Measurements from ENCODE around the gene CSNK1G1.

DNA sequence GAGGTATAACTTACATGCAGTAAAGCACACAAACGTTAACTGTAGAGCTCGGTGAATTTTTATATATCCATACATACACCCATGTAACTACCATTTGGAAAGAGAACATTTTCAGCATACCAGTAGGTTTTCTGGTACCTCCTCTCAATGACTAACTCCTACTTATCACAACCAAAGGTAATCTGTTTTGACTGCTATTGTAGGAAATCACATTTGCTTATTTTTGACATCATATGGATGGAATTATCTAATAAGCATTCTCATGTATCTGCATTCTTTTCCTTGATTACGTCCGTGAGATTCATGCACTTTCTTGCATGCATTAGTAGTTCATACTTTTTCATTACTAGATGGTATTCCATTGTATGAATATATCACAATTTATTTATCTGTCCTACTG, 76.8 kb downstream of the CSNK1G1 start:
- TF ChIP-seq MAZ (IDR thresholded peaks at IDR 0.05; ENCODE audit: borderline replicate concordance, low read depth, low read length) (no peak), CTCF (conservative IDR thresholded peaks at IDR 0.05; ENCODE audit: low read depth, low read length) (no peak), MAFK (IDR thresholded peaks at IDR 0.05; ENCODE audit: low read depth, low read length) (no peak), RCOR1 (IDR thresholded peaks at IDR 0.05; ENCODE audit: insufficient replicate concordance, low read length) (no peak), SMC3 (IDR thresholded peaks at IDR 0.05; ENCODE audit: low read depth, low read length) (no peak), ELK1 (IDR thresholded peaks at IDR 0.05; ENCODE audit: borderline replicate concordance, low read depth, low read length) (no peak)
